Karpas-422 (cell line): ENCODE data around the gene HERPUD2. TPM values are rescaled to one million over a fixed set of nuclear protein-coding genes. Genes with fewer than 3 reads are reported as not detected.
"Not testable (repeated sequence)": the region's sequence is repeated elsewhere in the genome, so short reads cannot be mapped to it uniquely, and the experiment has no call there.

Experiments used
- DNase-seq: peaks from one replicate; pipeline ENCODE4 v3.0.0-alpha.2; 2015
- H2AFZ ChIP-seq: fragments of 200-600 bp; sonication (generic); 2 replicates; pipeline ENCODE4 v1.6.1; 2014; ENCODE audit warnings: antibody characterized with exemption, low read length, mixed read lengths
- H3K27ac ChIP-seq: fragments of 200-600 bp; sonication (generic); 2 replicates; pipeline ENCODE4 v1.5.1; 2014; ENCODE audit warnings: mild to moderate bottlenecking, low read length, moderate library complexity
- H3K27me3 ChIP-seq: fragments of 200-600 bp; sonication (generic); 2 replicates; pipeline ENCODE4 v1.6.1; 2014; ENCODE audit warnings: low read length, mixed read lengths
- H3K36me3 ChIP-seq: fragments of 200-600 bp; sonication (generic); 2 replicates; pipeline ENCODE4 v1.6.1; 2014; ENCODE audit warnings: low read length, mixed read lengths; ENCODE audit not compliant: insufficient read depth
- H3K4me1 ChIP-seq: fragments of 200-600 bp; sonication (generic); 2 replicates; pipeline ENCODE4 v1.6.1; 2014; ENCODE audit warnings: mild to moderate bottlenecking, low read length, mixed read lengths
- H3K4me2 ChIP-seq: fragments of 200-600 bp; sonication (generic); 2 replicates; pipeline ENCODE4 v1.6.1; 2014; ENCODE audit warnings: low read length, low read depth, mild to moderate bottlenecking; ENCODE audit not compliant: poor library complexity, severe bottlenecking
- H3K4me3 ChIP-seq: fragments of 200-600 bp; sonication (generic); 2 replicates; pipeline ENCODE4 v1.5.1; 2014; ENCODE audit warnings: mild to moderate bottlenecking, antibody characterized with exemption, low read length, mixed read lengths
- H3K79me2 ChIP-seq: fragments of 200-600 bp; sonication (generic); 2 replicates; pipeline ENCODE4 v1.6.1; 2014; ENCODE audit warnings: mild to moderate bottlenecking, low read length, mixed read lengths
- H3K9ac ChIP-seq: fragments of 200-600 bp; sonication (generic); 2 replicates; pipeline ENCODE4 v1.6.0; 2014; ENCODE audit warnings: low read length
- H3K9me2 ChIP-seq: fragments of 200-600 bp; sonication (generic), shearing (Covaris generic); replicated peaks from 2 replicates; pipeline ENCODE4 v1.6.0; 2014; ENCODE audit warnings: mild to moderate bottlenecking, low read length, moderate library complexity; ENCODE audit not compliant: insufficient read depth
- H3K9me3 ChIP-seq: fragments of 300-700, 200-600 bp; sonication (generic); 2 replicates; pipeline ENCODE4 v1.6.1; 2014; ENCODE audit warnings: low read length, mixed read lengths
- H4K20me1 ChIP-seq: fragments of 200-600 bp; sonication (generic); 2 replicates; pipeline ENCODE4 v1.6.1; 2014; ENCODE audit warnings: mild to moderate bottlenecking, antibody characterized with exemption, low read length, low read depth; ENCODE audit not compliant: insufficient read depth
- total RNA-seq: library from RNA; depleted of rRNA; stranded (reverse); fragments of >200 nt; shearing (Covaris generic); gene quantifications from 2 replicates; pipeline ENCODE4 v1.2.3, GENCODE V29; 2014; ENCODE audit warnings: low replicate concordance

Gene HERPUD2
- total RNA-seq, 1 experiment from 2014 or later: 17.3 TPM

DNA sequence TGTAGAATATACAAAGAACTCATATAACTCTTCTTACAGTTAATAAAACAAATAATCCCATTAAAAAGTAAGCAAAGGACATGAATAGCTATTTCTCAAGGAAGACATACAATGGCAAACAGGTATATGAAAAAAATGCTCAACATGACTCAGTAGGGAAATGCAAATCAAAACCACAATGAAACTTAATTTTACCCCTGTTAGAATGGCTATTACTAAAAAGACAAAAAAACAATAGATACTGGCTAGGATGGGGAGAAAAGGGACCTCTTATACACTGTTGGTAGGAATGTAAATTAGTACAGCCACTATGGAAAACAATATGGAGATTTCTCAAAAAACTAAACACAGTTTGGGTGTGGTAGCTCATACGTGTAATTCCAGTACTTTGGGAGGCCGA is 37.8 kb downstream of the HERPUD2 start:
- Histone ChIP-seq H3K9me3 (no peaks in the 10 kb centered on the region), H3K4me3 (no peak overlapping the region), H3K27me3 (no peaks in the 10 kb centered on the region), H3K4me1 (peaks cover 12% of the 10 kb centered on the region), H3K9ac (no peak overlapping the region), H3K27ac (no peak overlapping the region), H3K79me2 (peaks cover 4% of the 10 kb centered on the region; the same call in 1 of the 2 replicates), H3K36me3 (no peaks in the 10 kb centered on the region), H4K20me1 (no peaks in the 10 kb centered on the region), H2AFZ (no peak overlapping the region), H3K4me2 (no peak overlapping the region), H3K9me2 (no peaks in the 10 kb centered on the region)
- no peak for DNase-seq

DNA sequence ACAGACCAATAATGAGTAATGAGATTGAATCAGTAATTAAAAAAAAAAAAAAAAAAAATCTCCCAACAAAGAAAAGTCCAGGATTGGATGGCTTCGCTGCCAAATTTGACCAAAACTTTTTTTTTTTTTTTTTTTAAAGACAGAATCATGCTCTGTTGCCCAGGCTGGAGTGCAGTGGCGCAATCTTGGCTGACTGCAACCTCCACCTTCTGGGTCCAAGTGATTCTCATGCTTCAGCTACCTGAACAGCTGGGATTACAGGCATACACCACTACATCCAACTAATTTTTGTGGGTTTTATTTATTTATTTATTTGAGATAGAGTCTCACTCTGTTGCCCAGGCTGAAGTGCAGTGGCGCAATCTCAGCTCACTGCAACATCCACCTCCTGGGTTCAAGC is 40.4 kb downstream of the HERPUD2 start:
- not testable (repeated sequence) for H2AFZ ChIP-seq, H3K4me2 ChIP-seq, H3K79me2 ChIP-seq, H3K27ac ChIP-seq, H3K36me3 ChIP-seq, H4K20me1 ChIP-seq, H3K27me3 ChIP-seq, H3K9me2 ChIP-seq, H3K9ac ChIP-seq, H3K4me3 ChIP-seq, H3K9me3 ChIP-seq, DNase-seq
- H3K4me1 ChIP-seq: peaks cover 12% of the 10 kb centered on the region

DNA sequence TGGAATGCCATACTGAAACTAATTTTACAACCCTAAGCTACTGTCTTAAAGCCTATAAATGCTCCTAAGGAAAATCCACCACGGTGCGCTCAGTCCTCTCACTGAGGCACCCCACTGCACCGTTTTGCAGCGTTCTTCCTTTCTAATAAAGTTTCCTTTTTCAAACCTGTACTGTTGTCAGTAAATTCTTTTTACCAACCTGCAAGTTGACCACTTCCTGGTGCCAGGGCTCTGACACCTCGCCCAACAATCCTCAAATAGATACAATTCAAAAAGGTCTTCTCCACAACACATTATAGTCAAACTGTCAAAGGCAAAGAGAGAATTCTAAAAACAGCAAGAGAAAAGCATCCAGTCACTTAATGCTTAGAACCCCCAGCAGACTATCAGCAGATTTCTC is 42.8 kb downstream of the HERPUD2 start:
- no peak overlapping the region for H3K27ac ChIP-seq
- no peak overlapping the region for H2AFZ ChIP-seq
- no peaks in the 10 kb centered on the region for H3K9me3 ChIP-seq
- no peaks in the 10 kb centered on the region for H3K36me3 ChIP-seq
- peaks cover 8% of the 10 kb centered on the region; the same call in 1 of the 2 replicates for H3K79me2 ChIP-seq
- no peak overlapping the region for H3K4me3 ChIP-seq
- H3K27me3 ChIP-seq: no peaks in the 10 kb centered on the region
- no peak for DNase-seq
- peaks cover 10% of the 10 kb centered on the region for H3K4me1 ChIP-seq
- H3K9me2 ChIP-seq: no peaks in the 10 kb centered on the region
- H3K4me2 ChIP-seq: no peak overlapping the region
- no peaks in the 10 kb centered on the region for H4K20me1 ChIP-seq
- no peak overlapping the region for H3K9ac ChIP-seq

DNA sequence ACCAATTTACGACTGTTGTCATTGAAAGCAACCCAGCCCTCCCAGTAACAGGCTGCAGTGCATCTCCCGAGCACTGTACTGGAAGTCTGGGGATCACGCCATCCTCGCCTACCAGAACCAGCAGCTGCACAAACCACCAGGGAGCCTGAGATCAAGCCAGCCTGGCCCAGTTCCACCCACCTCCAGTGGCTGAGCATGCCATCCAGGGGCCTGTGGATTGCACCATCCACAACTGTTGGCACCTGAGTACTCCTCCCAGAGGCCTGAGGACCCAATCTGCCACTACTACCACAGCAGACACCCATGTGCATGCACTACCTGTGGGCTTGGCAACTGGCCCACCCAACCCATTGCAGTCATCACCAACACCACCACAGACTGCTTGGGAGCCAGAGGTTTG is 44.2 kb downstream of the HERPUD2 start:
- Histone ChIP-seq H3K4me2 (no peak overlapping the region), H3K9ac (no peak overlapping the region), H3K4me3 (no peak overlapping the region), H3K4me1 (no peaks in the 10 kb centered on the region), H3K27me3 (no peaks in the 10 kb centered on the region), H3K27ac (no peak overlapping the region), H4K20me1 (no peaks in the 10 kb centered on the region), H2AFZ (no peak overlapping the region), H3K9me3 (no peaks in the 10 kb centered on the region), H3K9me2 (no peaks in the 10 kb centered on the region), H3K36me3 (no peaks in the 10 kb centered on the region), H3K79me2 (peaks cover 8% of the 10 kb centered on the region; the same call in 1 of the 2 replicates)
- DNase-seq: no peak

DNA sequence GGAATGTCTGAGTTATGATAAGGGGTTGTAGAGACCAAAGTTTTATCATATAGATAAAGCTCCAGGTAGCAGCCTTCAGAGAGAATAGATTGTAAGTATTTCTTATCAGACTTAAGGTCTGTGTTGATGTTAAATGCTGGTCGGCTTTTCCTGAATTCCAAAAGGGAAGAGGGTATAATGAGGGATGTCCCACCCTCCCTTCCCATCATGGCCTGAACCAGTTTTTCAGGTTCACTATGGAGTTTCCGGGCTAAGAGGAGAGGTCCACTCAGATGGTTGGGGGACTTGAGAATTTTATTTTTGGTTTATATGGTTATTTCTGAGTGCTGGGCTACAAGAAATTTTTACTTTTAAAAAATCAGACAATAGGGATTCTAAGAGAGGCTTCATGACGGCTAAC is 45.2 kb downstream of the HERPUD2 start:
- H3K4me1 ChIP-seq: no peaks in the 10 kb centered on the region; the same call in 1 of the 2 replicates

DNA sequence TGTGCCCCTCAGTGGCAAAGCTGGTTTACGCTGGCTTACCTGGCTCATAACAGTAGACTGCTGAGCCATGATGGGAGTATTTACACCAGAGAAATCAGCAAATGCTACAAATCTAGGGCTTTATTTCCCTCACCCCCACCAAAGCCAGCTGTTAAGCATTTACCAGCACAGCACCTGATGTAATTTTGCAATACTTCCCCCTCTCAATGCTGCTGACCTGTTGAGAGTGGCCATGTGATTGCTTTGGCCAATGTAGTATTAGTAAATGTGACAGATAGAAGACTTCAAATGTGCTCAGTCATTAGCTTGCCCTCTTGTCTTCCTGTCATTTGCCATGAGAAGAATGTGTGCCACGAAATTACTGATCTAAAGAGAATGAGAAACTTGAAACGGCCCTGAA is 46.6 kb downstream of the HERPUD2 start:
- no peak overlapping the region for H3K4me3 ChIP-seq
- H3K27me3 ChIP-seq: no peaks in the 10 kb centered on the region
- no peaks in the 10 kb centered on the region; the same call in 1 of the 2 replicates for H3K4me1 ChIP-seq
- H3K27ac ChIP-seq: no peak overlapping the region
- no peak overlapping the region for H3K9ac ChIP-seq
- no peak overlapping the region for H3K4me2 ChIP-seq
- DNase-seq: no peak
- no peaks in the 10 kb centered on the region for H3K36me3 ChIP-seq
- H3K9me3 ChIP-seq: no peaks in the 10 kb centered on the region
- no peaks in the 10 kb centered on the region for H4K20me1 ChIP-seq
- no peaks in the 10 kb centered on the region for H3K9me2 ChIP-seq
- H3K79me2 ChIP-seq: peaks cover 8% of the 10 kb centered on the region; the same call in 1 of the 2 replicates
- H2AFZ ChIP-seq: no peak overlapping the region

More for the DNA sequence above, 45.2 kb downstream of the HERPUD2 start:
- H3K4me2 ChIP-seq: no peak overlapping the region
- no peaks in the 10 kb centered on the region for H3K36me3 ChIP-seq
- H3K27ac ChIP-seq: no peak overlapping the region
- H3K9me3 ChIP-seq: no peaks in the 10 kb centered on the region
- no peak overlapping the region for H3K9ac ChIP-seq
- no peak overlapping the region for H2AFZ ChIP-seq
- no peaks in the 10 kb centered on the region for H3K27me3 ChIP-seq
- DNase-seq: no peak
- H3K79me2 ChIP-seq: peaks cover 8% of the 10 kb centered on the region; the same call in 1 of the 2 replicates
- no peaks in the 10 kb centered on the region for H3K9me2 ChIP-seq
- no peak overlapping the region for H3K4me3 ChIP-seq
- no peaks in the 10 kb centered on the region for H4K20me1 ChIP-seq

DNA sequence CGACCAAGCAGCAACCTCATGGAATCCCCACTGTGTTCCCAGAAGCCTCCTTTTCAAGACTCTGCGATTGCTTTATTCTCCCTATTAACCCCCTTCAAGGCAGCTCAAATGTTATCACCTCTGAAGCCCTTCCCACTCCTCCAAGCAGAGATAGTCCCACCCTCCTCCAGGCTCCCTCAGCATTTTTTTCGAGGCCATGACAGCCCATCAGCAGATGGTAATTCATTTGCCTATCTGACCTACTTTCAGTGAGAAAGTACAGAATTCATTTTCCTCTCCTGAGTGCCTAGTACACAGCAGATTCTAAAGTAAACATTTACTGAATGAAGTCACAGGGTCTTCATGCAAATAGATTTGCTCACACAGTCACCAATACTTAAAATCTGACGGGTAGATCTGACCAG is 47.8 kb downstream of the HERPUD2 start:
- no peaks in the 10 kb centered on the region for H3K27me3 ChIP-seq
- no peak overlapping the region for H3K9ac ChIP-seq
- H3K36me3 ChIP-seq: no peaks in the 10 kb centered on the region
- H3K27ac ChIP-seq: no peak overlapping the region
- 0 out of 2 replicates have a peak, but pooled peaks cover 8% of the 10 kb centered on the region for H3K79me2 ChIP-seq
- no peak overlapping the region for H2AFZ ChIP-seq
- DNase-seq: no peak
- H3K9me2 ChIP-seq: no peaks in the 10 kb centered on the region
- H3K4me3 ChIP-seq: no peak overlapping the region
- no peaks in the 10 kb centered on the region for H4K20me1 ChIP-seq
- no peak overlapping the region for H3K4me2 ChIP-seq
- no peaks in the 10 kb centered on the region; the same call in 1 of the 2 replicates for H3K4me1 ChIP-seq
- no peaks in the 10 kb centered on the region for H3K9me3 ChIP-seq

DNA sequence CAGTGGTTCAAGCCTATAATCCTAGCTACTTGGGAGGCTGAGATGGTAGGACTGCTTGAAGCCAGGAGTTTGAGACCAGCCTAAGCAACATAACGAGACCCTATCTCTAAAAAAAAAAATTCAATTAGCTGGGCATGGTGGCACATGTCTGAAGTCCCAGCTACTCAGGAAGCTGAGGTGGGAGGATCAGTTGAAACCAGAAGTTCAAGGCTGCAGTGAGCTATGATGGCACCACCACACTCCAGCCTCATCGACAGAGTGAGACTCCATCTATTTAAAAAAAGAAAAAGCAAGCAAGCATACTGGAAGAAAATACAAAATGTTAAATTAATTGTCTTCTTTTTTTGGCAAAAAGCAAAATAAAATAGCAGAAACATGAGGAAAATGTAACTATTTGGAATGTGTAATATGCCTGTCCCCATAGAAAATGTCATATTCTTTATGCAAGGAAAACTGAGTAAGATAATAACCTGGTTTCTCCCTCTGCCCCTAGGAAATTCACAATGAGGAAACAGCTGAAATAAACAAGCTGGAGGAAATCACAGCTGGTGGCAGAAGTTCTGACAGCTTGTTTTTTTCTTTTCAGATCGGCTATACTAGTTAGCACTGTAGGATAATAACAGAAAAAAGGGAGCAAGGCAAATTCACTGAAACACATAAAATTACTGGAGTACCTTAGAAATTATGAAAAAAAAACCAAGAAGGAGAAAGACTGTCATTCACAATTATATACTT is 48.5 kb downstream of the HERPUD2 start:
- no peaks in the 10 kb centered on the region for H3K9me2 ChIP-seq
- H3K79me2 ChIP-seq: 0 out of 2 replicates have a peak, but pooled peaks cover 8% of the 10 kb centered on the region
- H2AFZ ChIP-seq: no peak overlapping the region
- H3K9ac ChIP-seq: no peak overlapping the region
- H3K36me3 ChIP-seq: no peaks in the 10 kb centered on the region
- no peak overlapping the region for H3K27ac ChIP-seq
- H3K9me3 ChIP-seq: no peaks in the 10 kb centered on the region
- H4K20me1 ChIP-seq: no peaks in the 10 kb centered on the region
- no peaks in the 10 kb centered on the region; the same call in 1 of the 2 replicates for H3K4me1 ChIP-seq
- no peak for DNase-seq
- no peaks in the 10 kb centered on the region for H3K27me3 ChIP-seq
- no peak overlapping the region for H3K4me2 ChIP-seq
- no peak overlapping the region for H3K4me3 ChIP-seq
